HG03457 (cell line): ENCODE data around the gene SOCS1.

ENCODE experiments used
- ATAC-seq: cut with Tn5 transposase; IDR thresholded peaks from one replicate; pipeline ENCODE4 v1.9.1; 2021; ENCODE audit warnings: moderate number of reproducible peaks; ENCODE audit not compliant: unreplicated experiment

SOCS1 gene

GRCh38 chr16:11263737-11264136 is 7.7 kb upstream of the SOCS1 start:
- no peak for ATAC-seq

- ATAC-seq, result no peak
These were observed 6.9 kb upstream of the SOCS1 start for GRCh38 chr16:11262915-11263314.

GRCh38 chr16:11260596-11260966 is 4.6 kb upstream of the SOCS1 start:
- no peak for ATAC-seq

- no peak for ATAC-seq
These were observed 3.9 kb upstream of the SOCS1 start for GRCh38 chr16:11259655-11260595.

GRCh38 chr16:11258553-11259492 is 2.8 kb upstream of the SOCS1 start:
- no peak for ATAC-seq

- ATAC-seq, result no peak
These were observed 1.3 kb upstream of the SOCS1 start for GRCh38 chr16:11257131-11257938.

GRCh38 chr16:11256661-11257130 is 692 bp upstream of the SOCS1 start:
- ATAC-seq, result no peak

- no peak for ATAC-seq
These were observed 879 bp downstream of the SOCS1 start for GRCh38 chr16:11254913-11255736.

GRCh38 chr16:11253995-11254912 is 1.8 kb downstream of the SOCS1 start:
- no peak for ATAC-seq

GRCh38 chr16:11253009-11253994 is 2.7 kb downstream of the SOCS1 start:
- no peak for ATAC-seq

GRCh38 chr16:11252482-11252931 is 3.5 kb downstream of the SOCS1 start:
- no peak for ATAC-seq

GRCh38 chr16:11251525-11252481 is 4.2 kb downstream of the SOCS1 start:
- ATAC-seq, result no peak

GRCh38 chr16:11250786-11251524 is 5.0 kb downstream of the SOCS1 start:
- no peak for ATAC-seq

- no peak for ATAC-seq
These were observed 5.8 kb downstream of the SOCS1 start for GRCh38 chr16:11250091-11250785.
